Natural killer cell (primary cell): ENCODE results near the gene PJA2. TPM values are rescaled to one million over a fixed set of nuclear protein-coding genes. Genes with fewer than 3 reads are reported as not detected.

ENCODE experiments used
- ATAC-seq, 3 donors: fragments of 150-1000 bp in 2 of 3; fragments of 200-7000 bp in 1 of 3; cut with Tn5 transposase; 1 replicate in 1 of 3; 2 replicates in 2 of 3; pipeline ENCODE4 v1.10.0; 2021; ENCODE audit warnings: mild to moderate bottlenecking in 2 of 3, moderate library complexity in 2 of 3
- DNase-seq, 2 donors: peaks; one replicate each; pipeline versions ENCODE4 v3.0.0 to v3.0.0-alpha.2; 2013 to 2021; ENCODE audit warnings: mixed read lengths in 1 of 2
- H3K27ac ChIP-seq: one replicate; pipeline ENCODE4 v1.5.1; 2013; ENCODE audit warnings: mild to moderate bottlenecking, low read length
- H3K27me3 ChIP-seq: one replicate; pipeline ENCODE4 v1.6.1; 2013; ENCODE audit warnings: low read length; ENCODE audit not compliant: control insufficient read depth, insufficient read depth
- H3K36me3 ChIP-seq: one replicate; pipeline ENCODE4 v1.6.1; 2013; ENCODE audit warnings: low read length; ENCODE audit not compliant: control insufficient read depth, insufficient read depth
- H3K4me1 ChIP-seq: one replicate; pipeline ENCODE4 v1.6.1; 2013; ENCODE audit warnings: low read length; ENCODE audit not compliant: control insufficient read depth, insufficient read depth
- H3K4me3 ChIP-seq: one replicate; pipeline ENCODE4 v1.5.1; 2013; ENCODE audit warnings: low read length
- H3K9me3 ChIP-seq: one replicate; pipeline ENCODE4 v1.6.1; 2013; ENCODE audit warnings: low read length; ENCODE audit not compliant: control insufficient read depth, insufficient read depth
- H3K27ac Mint-ChIP-seq, 2 donors: one replicate each; pipeline ENCODE4 v1.8.0; 2022; ENCODE audit warnings: mild to moderate bottlenecking in 2 of 2, mixed read lengths in 2 of 2, moderate library complexity in 1 of 2
- H3K27me3 Mint-ChIP-seq, 2 donors: one replicate each; pipeline ENCODE4 v1.8.0; 2022; ENCODE audit warnings: low read depth in 2 of 2, mixed read lengths in 2 of 2
- H3K36me3 Mint-ChIP-seq: one replicate; pipeline ENCODE4 v1.8.0; 2022; ENCODE audit warnings: mixed read lengths
- H3K4me1 Mint-ChIP-seq, 2 donors: one replicate each; pipeline ENCODE4 v1.8.0; 2022; ENCODE audit warnings: mixed read lengths in 2 of 2
- H3K4me3 Mint-ChIP-seq: one replicate; pipeline ENCODE4 v1.8.0; 2022; ENCODE audit warnings: mild to moderate bottlenecking, moderate library complexity, mixed read lengths
- H3K9me3 Mint-ChIP-seq, 2 donors: one replicate each; pipeline ENCODE4 v1.8.0; 2022; ENCODE audit warnings: mixed read lengths in 2 of 2
- WGBS: methylation state at CpG from one replicate; pipeline ENCODE4 v1.1.7; 2013; ENCODE audit warnings: missing lambda C conversion rate; ENCODE audit not compliant: insufficient coverage; 5-methylcytosine and 5-hydroxymethylcytosine counted together
- intact Hi-C: fragments of 100-400 bp; cut with micrococcal nuclease; formaldehyde crosslinking; loops from one replicate; pipeline ENCODE4 v1.14.2; 2022
- total RNA-seq, 4 donors: library from RNA; stranded (reverse); fragments of 120-200 nt in 1 of 4; gene quantifications; one replicate each; pipeline versions ENCODE4 v1.2.3 to v1.2.4, GENCODE V29; 2013 to 2022
- TF ChIP-seq, protein P1 (sequence below): fragments of 200-600 bp; IDR thresholded peaks from one replicate; pipeline ENCODE4 v1.8.0; 2022; ENCODE audit warnings: antibody characterized with exemption

PJA2 gene
- total RNA-seq, 3 donors from 2014 or later (not counting 1 experiment from before 2014, with no cell fraction given): 85.6 to 99.8 (median 90.8) TPM

DNA sequence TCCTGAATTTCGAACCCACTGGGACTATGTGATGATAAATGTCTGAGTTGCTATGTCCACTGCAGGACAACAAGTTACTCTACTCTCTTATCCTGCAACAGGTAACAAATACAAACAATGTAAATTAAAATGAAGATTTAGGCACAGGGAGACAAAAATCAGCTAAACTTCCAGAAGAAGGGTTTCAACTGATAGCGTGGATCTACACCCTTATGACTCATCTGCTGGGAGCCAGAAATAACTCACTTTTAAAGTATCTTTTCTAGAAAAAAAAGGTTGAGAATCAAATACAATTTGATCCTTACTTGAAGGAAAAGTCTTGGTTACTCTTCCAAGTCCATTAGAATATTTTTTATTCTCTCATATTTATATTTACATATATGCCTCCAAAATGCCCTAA is 21.4 kb downstream of the PJA2 start:
- no peaks in the 10 kb centered on the region for H3K27me3 ChIP-seq
- H3K4me1 Mint-ChIP-seq: peaks cover 70 to 84% of the 10 kb centered on the region in 2 donors
- H3K9me3 ChIP-seq: no peaks in the 10 kb centered on the region
- H3K36me3 ChIP-seq: peaks cover 7% of the 10 kb centered on the region
- no peak overlapping the region for H3K4me3 ChIP-seq
- DNase-seq: no peak
- intact Hi-C loops: loop anchor here (5.0 kb wide), 1 partner anchor 49 kb away; no protein-coding TSS in a partner anchor
- peaks cover 10% of the 10 kb centered on the region for H3K4me1 ChIP-seq
- H3K27ac ChIP-seq: no peak overlapping the region
- ATAC-seq: no peak
- H3K9me3 Mint-ChIP-seq: peaks cover 0 to 3% of the 10 kb centered on the region in 2 donors
- TF ChIP-seq, protein P1, sequence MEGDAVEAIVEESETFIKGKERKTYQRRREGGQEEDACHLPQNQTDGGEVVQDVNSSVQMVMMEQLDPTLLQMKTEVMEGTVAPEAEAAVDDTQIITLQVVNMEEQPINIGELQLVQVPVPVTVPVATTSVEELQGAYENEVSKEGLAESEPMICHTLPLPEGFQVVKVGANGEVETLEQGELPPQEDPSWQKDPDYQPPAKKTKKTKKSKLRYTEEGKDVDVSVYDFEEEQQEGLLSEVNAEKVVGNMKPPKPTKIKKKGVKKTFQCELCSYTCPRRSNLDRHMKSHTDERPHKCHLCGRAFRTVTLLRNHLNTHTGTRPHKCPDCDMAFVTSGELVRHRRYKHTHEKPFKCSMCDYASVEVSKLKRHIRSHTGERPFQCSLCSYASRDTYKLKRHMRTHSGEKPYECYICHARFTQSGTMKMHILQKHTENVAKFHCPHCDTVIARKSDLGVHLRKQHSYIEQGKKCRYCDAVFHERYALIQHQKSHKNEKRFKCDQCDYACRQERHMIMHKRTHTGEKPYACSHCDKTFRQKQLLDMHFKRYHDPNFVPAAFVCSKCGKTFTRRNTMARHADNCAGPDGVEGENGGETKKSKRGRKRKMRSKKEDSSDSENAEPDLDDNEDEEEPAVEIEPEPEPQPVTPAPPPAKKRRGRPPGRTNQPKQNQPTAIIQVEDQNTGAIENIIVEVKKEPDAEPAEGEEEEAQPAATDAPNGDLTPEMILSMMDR: no peak
- peaks cover 7% of the 10 kb centered on the region for H3K36me3 Mint-ChIP-seq
- no peak overlapping the region for H3K4me3 Mint-ChIP-seq
- H3K27me3 Mint-ChIP-seq: no peaks in the 10 kb centered on the region
- 100% methylated on average over 1 of the region's 2 CpGs for WGBS
- peak overlapping the region; percentile 52 to 78 for H3K27ac Mint-ChIP-seq

DNA sequence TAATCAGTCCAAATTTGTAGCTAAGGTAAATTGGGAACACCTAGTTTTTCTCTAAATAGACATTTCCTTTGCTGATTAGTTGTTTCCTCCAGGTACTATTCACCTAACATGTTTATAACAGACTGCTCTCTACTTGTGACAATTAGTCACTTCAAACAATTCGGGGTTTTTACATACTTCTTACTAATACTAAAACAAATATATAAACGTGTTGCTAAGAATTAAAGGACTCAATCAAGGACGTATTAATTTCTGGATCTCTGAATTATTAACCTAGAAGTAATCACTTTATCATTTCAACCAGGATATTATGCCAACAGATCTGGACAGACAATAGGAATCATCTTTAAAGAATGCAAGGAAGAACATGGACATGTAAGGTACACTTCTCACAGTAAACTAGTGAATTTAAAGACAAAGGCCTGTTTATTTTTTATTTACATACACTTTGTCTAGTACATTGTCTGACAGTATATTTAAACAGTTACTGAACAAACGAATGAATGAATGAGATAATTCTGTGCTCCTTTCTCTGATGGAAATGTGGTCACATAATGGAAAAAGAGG is 22.3 kb downstream of the PJA2 start:
- ATAC-seq (no peak), DNase-seq (no peak)
- no peaks in the 10 kb centered on the region for H3K27me3 ChIP-seq
- H3K9me3 ChIP-seq: no peaks in the 10 kb centered on the region
- no peak overlapping the region for H3K27ac ChIP-seq
- intact Hi-C loops: loop anchor here (5.0 kb wide), 1 partner anchor 50 kb away; no protein-coding TSS in a partner anchor
- H3K9me3 Mint-ChIP-seq: peaks cover 0 to 3% of the 10 kb centered on the region in 2 donors
- H3K36me3 Mint-ChIP-seq: peaks cover 7% of the 10 kb centered on the region
- H3K4me1 ChIP-seq: peaks cover 9% of the 10 kb centered on the region
- H3K4me3 ChIP-seq: no peak overlapping the region
- no peaks in the 10 kb centered on the region for H3K27me3 Mint-ChIP-seq
- H3K4me1 Mint-ChIP-seq: peaks cover 66 to 77% of the 10 kb centered on the region in 2 donors
- H3K36me3 ChIP-seq: peaks cover 11% of the 10 kb centered on the region
- no peak overlapping the region for H3K4me3 Mint-ChIP-seq
- 92% methylated on average over 1 of the region's 4 CpGs for WGBS
- TF ChIP-seq, protein P1: no peak
- H3K27ac Mint-ChIP-seq: peak overlapping the region; percentile 65 to 78

DNA sequence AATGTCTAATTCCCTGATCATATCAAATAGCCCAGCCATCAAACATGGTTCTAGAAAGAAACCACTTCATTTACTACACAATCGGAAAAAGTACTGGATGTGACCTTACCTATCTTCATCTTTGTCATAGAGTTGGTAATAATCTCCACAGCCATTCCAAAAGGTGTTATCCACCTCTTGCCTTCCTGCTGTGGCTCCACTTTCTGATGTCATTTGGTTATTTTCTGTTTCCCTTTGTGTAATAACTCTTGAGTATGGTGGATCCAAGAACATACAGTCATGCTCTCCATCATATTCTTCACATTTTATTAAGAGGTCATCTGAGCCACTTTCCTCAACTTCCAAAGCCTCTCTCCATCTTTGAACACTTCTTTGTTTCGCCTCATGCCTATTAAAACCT is 31.7 kb downstream of the PJA2 start:
- Mint-ChIP-seq H3K9me3 (no peaks in the 10 kb centered on the region), H3K27me3 (no peaks in the 10 kb centered on the region), H3K27ac (peak overlapping the region; percentile 5), H3K4me3 (no peak overlapping the region), H3K36me3 (peaks cover 7% of the 10 kb centered on the region), H3K4me1 (peaks cover 24 to 46% of the 10 kb centered on the region in 2 donors)
- no peaks in the 10 kb centered on the region for H3K27me3 ChIP-seq
- H3K36me3 ChIP-seq: peaks cover 53% of the 10 kb centered on the region
- DNase-seq: no peak
- intact Hi-C loops: no loop called here
- no peaks in the 10 kb centered on the region for H3K9me3 ChIP-seq
- H3K4me1 ChIP-seq: no peaks in the 10 kb centered on the region
- no peak overlapping the region for H3K4me3 ChIP-seq
- TF ChIP-seq, protein P1: no peak
- no peak for ATAC-seq
- WGBS: 100% methylated on average over 2 of the region's 2 CpGs
- H3K27ac ChIP-seq: no peak overlapping the region

DNA sequence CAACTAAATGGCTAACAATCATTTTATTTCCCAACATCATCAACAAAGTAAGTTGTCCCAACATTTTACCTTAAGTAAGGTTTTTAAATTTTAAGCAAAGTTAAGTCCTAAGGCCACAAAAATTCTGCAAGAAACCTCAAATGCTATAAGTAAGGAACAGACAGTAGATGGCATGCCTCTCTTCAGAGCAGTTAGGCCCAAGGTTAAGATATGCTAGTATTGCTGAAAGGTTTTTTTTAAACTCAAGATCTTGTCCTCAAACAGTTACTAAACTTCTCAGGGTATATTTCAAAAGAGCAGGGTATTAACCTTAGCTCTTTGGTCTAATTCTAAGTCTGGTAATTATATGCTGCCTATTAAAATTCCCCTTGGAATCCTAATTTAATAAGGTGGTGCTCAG is 35.1 kb downstream of the PJA2 start:
- Mint-ChIP-seq H3K4me3 (no peak overlapping the region), H3K4me1 (peaks cover 37 to 62% of the 10 kb centered on the region in 2 donors), H3K9me3 (no peaks in the 10 kb centered on the region), H3K27ac (peak overlapping the region; percentile 41 to 70), H3K27me3 (no peaks in the 10 kb centered on the region), H3K36me3 (peaks cover 7% of the 10 kb centered on the region)
- DNase-seq (peak in 1 of 2 donors; percentile 36), ATAC-seq (peak in 1 of 3 donors; percentile 59)
- peaks cover 31% of the 10 kb centered on the region for H3K36me3 ChIP-seq
- intact Hi-C loops: no loop called here
- no peaks in the 10 kb centered on the region for H3K27me3 ChIP-seq
- no peaks in the 10 kb centered on the region for H3K4me1 ChIP-seq
- H3K9me3 ChIP-seq: no peaks in the 10 kb centered on the region
- TF ChIP-seq, protein P1: no peak
- H3K4me3 ChIP-seq: no peak overlapping the region
- no peak overlapping the region for H3K27ac ChIP-seq
